HG03159 (cell line): ENCODE results near the gene GTPBP4.

Source experiments
- ATAC-seq: cut with Tn5 transposase; IDR thresholded peaks from one replicate; pipeline ENCODE4 v1.9.1; 2021; ENCODE audit warnings: mild to moderate bottlenecking, moderate library complexity; ENCODE audit not compliant: unreplicated experiment

GTPBP4 gene

GRCh38 chr10:966466-967235, 21.6 kb upstream of the GTPBP4 start:
- no peak for ATAC-seq

- ATAC-seq, result no peak
Measured at GRCh38 chr10:968546-969199, 19.6 kb upstream of the GTPBP4 start.

- ATAC-seq, result no peak
Measured at GRCh38 chr10:969473-970150, 18.6 kb upstream of the GTPBP4 start.

- ATAC-seq, result no peak
Measured at GRCh38 chr10:970311-971149, 17.7 kb upstream of the GTPBP4 start.

GRCh38 chr10:971150-971542, 17.1 kb upstream of the GTPBP4 start:
- no peak for ATAC-seq

- no peak for ATAC-seq
Measured at GRCh38 chr10:971613-972012, 16.6 kb upstream of the GTPBP4 start.

- ATAC-seq, result no peak
Measured at GRCh38 chr10:972763-973162, 15.5 kb upstream of the GTPBP4 start.

GRCh38 chr10:974038-974784, 14.0 kb upstream of the GTPBP4 start:
- ATAC-seq, result no peak

- no peak for ATAC-seq
Measured at GRCh38 chr10:974785-975074, 13.5 kb upstream of the GTPBP4 start.

GRCh38 chr10:976316-976715, 11.9 kb upstream of the GTPBP4 start:
- no peak for ATAC-seq

GRCh38 chr10:978826-979421, 9.3 kb upstream of the GTPBP4 start:
- ATAC-seq, result no peak

GRCh38 chr10:980468-981093, 7.7 kb upstream of the GTPBP4 start:
- no peak for ATAC-seq

- no peak for ATAC-seq
Measured at GRCh38 chr10:983401-983800, 4.8 kb upstream of the GTPBP4 start.

GRCh38 chr10:983971-984655, 4.1 kb upstream of the GTPBP4 start:
- ATAC-seq, result no peak

- no peak for ATAC-seq
Measured at GRCh38 chr10:985361-985760, 2.9 kb upstream of the GTPBP4 start.

- no peak for ATAC-seq
Measured at GRCh38 chr10:986137-986825, 2.0 kb upstream of the GTPBP4 start.

GRCh38 chr10:986881-987619, 1.2 kb upstream of the GTPBP4 start:
- ATAC-seq, result no peak

- no peak for ATAC-seq
Measured at GRCh38 chr10:987620-987869, 689 bp upstream of the GTPBP4 start.
